ENCODE results near the gene NDRG2. TPM values are rescaled to one million over a fixed set of nuclear protein-coding genes. Genes with fewer than 3 reads are reported as not detected.
A peak's percentile ranks its signal among the peaks of the same experiment; 100 is the strongest.

NDRG2 gene
- total and polyA plus RNA-seq, 9 of the 15 experiments (the other 6 are each of a cell fraction or from before 2014, with no cell fraction given) = 10.1 to 105 (median 41.0) TPM

DNA sequence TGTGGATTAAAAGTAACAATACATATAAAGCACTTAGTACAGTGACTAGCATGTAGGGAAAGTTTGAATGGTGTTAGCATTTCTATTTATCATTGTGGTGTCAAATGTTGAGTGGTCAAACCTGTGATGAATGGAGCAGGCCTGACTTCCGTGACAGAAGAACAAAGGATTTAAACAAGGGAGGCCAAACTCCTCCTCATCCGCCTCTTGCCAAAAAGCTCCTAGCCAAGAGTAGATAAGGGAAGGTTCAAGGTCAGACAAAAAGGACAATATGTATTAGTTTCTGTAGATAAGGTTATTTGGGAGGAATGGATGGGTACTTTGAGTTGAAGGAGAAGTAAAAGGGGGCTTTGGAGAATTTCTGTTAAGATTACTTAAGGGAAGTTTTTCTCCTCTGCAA lies 23.8 kb upstream of the NDRG2 start (continued):
- TF ChIP-seq POLR2G (IDR thresholded peaks at IDR 0.05; ENCODE audit: low read depth, low read length) (no peak), NR2F6 (CRISPR knock-in tag; IDR thresholded peaks at IDR 0.05) (no peak), NFIC (IDR thresholded peaks at IDR 0.05) (0 out of 2 replicates have a peak, but pooled peaks have one; percentile 7), CBFB (CRISPR knock-in tag; IDR thresholded peaks at IDR 0.05) (no peak), SOX6 (IDR thresholded peaks at IDR 0.05) (peak; percentile 55; the same call in 1 of the 2 replicates), FIP1L1 (IDR thresholded peaks at IDR 0.05; ENCODE audit: low read depth, low read length, poor library complexity, severe bottlenecking) (no peak), ETV1 (tag; conservative IDR thresholded peaks at IDR 0.05; ENCODE audit: low read depth) (0 out of 2 replicates have a peak, but pooled peaks have one; percentile 24), NR2C2 (CRISPR knock-in tag; IDR thresholded peaks at IDR 0.05) (no peak), NR2C2 (tag; IDR thresholded peaks at IDR 0.05) (peak; percentile 25; the same call in 1 of the 2 replicates)
- TF ChIP-seq, protein P1, sequence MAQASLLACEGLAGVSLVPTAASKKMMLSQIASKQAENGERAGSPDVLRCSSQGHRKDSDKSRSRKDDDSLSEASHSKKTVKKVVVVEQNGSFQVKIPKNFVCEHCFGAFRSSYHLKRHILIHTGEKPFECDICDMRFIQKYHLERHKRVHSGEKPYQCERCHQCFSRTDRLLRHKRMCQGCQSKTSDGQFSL (CRISPR knock-in tag; IDR thresholded peaks at IDR 0.05) = no peak
- TF ChIP-seq, protein P1 (tag; IDR thresholded peaks at IDR 0.05) = no peak

- 54% methylated on average over 2 of the region's 2 CpGs for WGBS (ENCODE audit: insufficient coverage, low coverage, missing lambda C conversion rate)
- intact Hi-C loops (cut with micrococcal nuclease) = no loop called here
- no peak for TF ChIP-seq MTF1 (CRISPR knock-in tag; IDR thresholded peaks at IDR 0.05; ENCODE audit: borderline replicate concordance)
- 0 out of 2 replicates have a peak, but pooled peaks have one; percentile 36 for TF ChIP-seq ZBTB17 (CRISPR knock-in tag; IDR thresholded peaks at IDR 0.05)
- ATAC-seq (no peak), DNase-seq (ENCODE audit: extremely low read depth in 1 of 4, low spot score in 3 of 4) (no peak), FAIRE-seq (no peak)
- Histone ChIP-seq H3K4me2 (ENCODE audit: insufficient read depth, low read length) (no peak overlapping the region), H3K36me3 (ENCODE audit: control insufficient read depth, insufficient read depth, low read length) (no peaks in the 10 kb centered on the region), H3K27ac (ENCODE audit: extremely low read depth, low read depth, low read length) (no peak overlapping the region), H3K4me3 (no peak overlapping the region), H4K20me1 (replicated peaks; ENCODE audit: control insufficient read depth, insufficient read depth, low read length) (no peaks in the 10 kb centered on the region), H3K9me3 (replicated peaks; ENCODE audit: control insufficient read depth, insufficient read depth, low read depth, low read length) (no peaks in the 10 kb centered on the region), H2AFZ (ENCODE audit: low read depth, low read length) (no peak overlapping the region; the same call in 1 of the 2 replicates), H3K27me3 (ENCODE audit: control insufficient read depth in 2 of 2, insufficient read depth in 2 of 2, low read length in 2 of 2) (no peaks in the 10 kb centered on the region), H3K9ac (ENCODE audit: insufficient read depth in 1 of 2, low read depth in 2 of 2, low read length in 2 of 2) (no peak overlapping the region), H3K79me2 (ENCODE audit: control insufficient read depth, insufficient read depth, low read length) (no peaks in the 10 kb centered on the region), H3K4me1 (replicated peaks in 1 of 2; ENCODE audit: control insufficient read depth in 2 of 2, insufficient read depth in 2 of 2, low read length in 2 of 2) (peaks cover 5 to 18% of the 10 kb centered on the region in 2 experiments; a peak in 4 of 5 replicates), H3K9me1 (ENCODE audit: control insufficient read depth, insufficient read depth, low read length) (no peaks in the 10 kb centered on the region)
- ChIA-PET POLR2A (interaction anchor here (1.3 to 1.9 kb wide), 3 partner anchors 10 to 32 kb away, joined by 4 to 5 read pairs (median 5); partner anchors contain the start of gene RNASE8), CTCF (ENCODE audit: low intra/inter-chr PET ratio) (no interaction called here)
- no TSS peak for BruUV-seq (replicated peaks)
- in situ Hi-C loops (cut with MboI) = no loop called here
Observed at GRCh38 chr14:21047378-21047781, 22.5 kb upstream of the NDRG2 start.

Measured in K562 (cell line).